Measurements from ENCODE around the gene CIDEB. TPM values are rescaled to one million over a fixed set of nuclear protein-coding genes. Genes with fewer than 3 reads are reported as not detected.

Gene CIDEB
- total and polyA plus RNA-seq, 2 of the 13 experiments (the other 11 are each of a cell fraction or from before 2014, with no cell fraction given), result 35.8 to 110 TPM

DNA sequence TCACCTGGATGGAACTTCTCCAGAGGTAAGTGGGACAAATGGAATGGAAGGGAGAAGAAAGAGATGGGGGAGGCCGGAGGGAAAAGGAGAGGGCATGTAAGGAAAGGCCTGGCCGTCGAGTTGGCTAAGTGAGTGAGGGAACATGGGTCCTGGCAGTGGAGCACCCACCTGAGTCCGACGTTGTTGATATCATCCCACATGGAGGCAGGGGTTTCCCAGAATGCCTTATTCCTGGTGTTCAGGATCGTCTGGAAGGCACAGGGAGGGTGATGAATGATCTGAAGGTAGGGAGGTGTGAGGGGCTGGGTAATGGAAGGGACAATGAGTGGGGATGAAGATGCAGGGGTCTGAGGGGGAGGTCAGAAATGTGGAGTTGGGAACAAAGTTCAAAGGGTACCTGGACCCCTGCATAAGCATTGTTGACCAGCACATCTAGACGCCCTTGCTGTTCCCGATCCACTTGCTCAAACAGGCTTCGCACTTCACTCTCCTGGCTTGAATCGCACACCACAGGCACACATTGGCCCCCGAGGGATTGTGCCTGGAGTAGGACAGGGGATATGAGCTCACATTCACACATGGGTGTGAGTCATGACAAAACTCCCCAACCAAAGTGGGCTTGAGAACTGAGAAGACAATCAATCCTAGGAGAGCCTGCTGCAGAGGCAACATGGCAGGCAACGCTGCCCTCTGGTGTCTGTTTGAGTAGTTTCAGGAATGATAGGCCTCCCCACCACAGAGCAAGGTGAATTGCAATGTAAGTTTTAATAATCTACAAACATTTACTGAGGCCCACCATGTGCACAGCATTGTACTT is 11.2 kb downstream of the CIDEB start (continued):
- TF ChIP-seq, protein P1, sequence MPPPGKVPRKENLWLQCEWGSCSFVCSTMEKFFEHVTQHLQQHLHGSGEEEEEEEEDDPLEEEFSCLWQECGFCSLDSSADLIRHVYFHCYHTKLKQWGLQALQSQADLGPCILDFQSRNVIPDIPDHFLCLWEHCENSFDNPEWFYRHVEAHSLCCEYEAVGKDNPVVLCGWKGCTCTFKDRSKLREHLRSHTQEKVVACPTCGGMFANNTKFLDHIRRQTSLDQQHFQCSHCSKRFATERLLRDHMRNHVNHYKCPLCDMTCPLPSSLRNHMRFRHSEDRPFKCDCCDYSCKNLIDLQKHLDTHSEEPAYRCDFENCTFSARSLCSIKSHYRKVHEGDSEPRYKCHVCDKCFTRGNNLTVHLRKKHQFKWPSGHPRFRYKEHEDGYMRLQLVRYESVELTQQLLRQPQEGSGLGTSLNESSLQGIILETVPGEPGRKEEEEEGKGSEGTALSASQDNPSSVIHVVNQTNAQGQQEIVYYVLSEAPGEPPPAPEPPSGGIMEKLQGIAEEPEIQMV (CRISPR knock-in tag; IDR thresholded peaks at IDR 0.05; ENCODE audit: low read depth), result no peak
- TF ChIP-seq TBX3 (IDR thresholded peaks at IDR 0.05; ENCODE audit: borderline replicate concordance) (no peak; the same call in 1 of the 2 replicates), NFIB (CRISPR knock-in tag; IDR thresholded peaks at IDR 0.05; ENCODE audit: borderline replicate concordance) (no peak), RAD51 (IDR thresholded peaks at IDR 0.05; ENCODE audit: borderline replicate concordance) (no peak), WIZ (CRISPR knock-in tag; IDR thresholded peaks at IDR 0.05) (no peak), SPEN (CRISPR knock-in tag; IDR thresholded peaks at IDR 0.05; ENCODE audit: low read depth) (no peak), RARG (CRISPR knock-in tag; IDR thresholded peaks at IDR 0.05; ENCODE audit: low read depth) (no peak), ZNF224 (CRISPR knock-in tag; IDR thresholded peaks at IDR 0.05) (no peak), SOX6 (IDR thresholded peaks at IDR 0.05) (no peak), SOX6 (CRISPR knock-in tag; IDR thresholded peaks at IDR 0.05) (no peak), KLF12 (CRISPR knock-in tag; IDR thresholded peaks at IDR 0.05; ENCODE audit: borderline replicate concordance) (no peak), NFKBIZ (CRISPR knock-in tag; IDR thresholded peaks at IDR 0.05) (peak; percentile 75; the same call in 1 of the 2 replicates), HOXA7 (CRISPR knock-in tag; IDR thresholded peaks at IDR 0.05) (0 out of 2 replicates have a peak, but pooled peaks have one; percentile 45), GABPA (IDR thresholded peaks at IDR 0.05; ENCODE audit: low read depth, low read length) (no peak), GABPA (CRISPR knock-in tag; IDR thresholded peaks at IDR 0.05; ENCODE audit: low read depth) (no peak)
- TF ChIP-seq, protein P2, sequence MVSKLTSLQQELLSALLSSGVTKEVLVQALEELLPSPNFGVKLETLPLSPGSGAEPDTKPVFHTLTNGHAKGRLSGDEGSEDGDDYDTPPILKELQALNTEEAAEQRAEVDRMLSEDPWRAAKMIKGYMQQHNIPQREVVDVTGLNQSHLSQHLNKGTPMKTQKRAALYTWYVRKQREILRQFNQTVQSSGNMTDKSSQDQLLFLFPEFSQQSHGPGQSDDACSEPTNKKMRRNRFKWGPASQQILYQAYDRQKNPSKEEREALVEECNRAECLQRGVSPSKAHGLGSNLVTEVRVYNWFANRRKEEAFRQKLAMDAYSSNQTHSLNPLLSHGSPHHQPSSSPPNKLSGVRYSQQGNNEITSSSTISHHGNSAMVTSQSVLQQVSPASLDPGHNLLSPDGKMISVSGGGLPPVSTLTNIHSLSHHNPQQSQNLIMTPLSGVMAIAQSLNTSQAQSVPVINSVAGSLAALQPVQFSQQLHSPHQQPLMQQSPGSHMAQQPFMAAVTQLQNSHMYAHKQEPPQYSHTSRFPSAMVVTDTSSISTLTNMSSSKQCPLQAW (CRISPR knock-in tag; IDR thresholded peaks at IDR 0.05), result peak; percentile 76
- TF ChIP-seq, protein P3, sequence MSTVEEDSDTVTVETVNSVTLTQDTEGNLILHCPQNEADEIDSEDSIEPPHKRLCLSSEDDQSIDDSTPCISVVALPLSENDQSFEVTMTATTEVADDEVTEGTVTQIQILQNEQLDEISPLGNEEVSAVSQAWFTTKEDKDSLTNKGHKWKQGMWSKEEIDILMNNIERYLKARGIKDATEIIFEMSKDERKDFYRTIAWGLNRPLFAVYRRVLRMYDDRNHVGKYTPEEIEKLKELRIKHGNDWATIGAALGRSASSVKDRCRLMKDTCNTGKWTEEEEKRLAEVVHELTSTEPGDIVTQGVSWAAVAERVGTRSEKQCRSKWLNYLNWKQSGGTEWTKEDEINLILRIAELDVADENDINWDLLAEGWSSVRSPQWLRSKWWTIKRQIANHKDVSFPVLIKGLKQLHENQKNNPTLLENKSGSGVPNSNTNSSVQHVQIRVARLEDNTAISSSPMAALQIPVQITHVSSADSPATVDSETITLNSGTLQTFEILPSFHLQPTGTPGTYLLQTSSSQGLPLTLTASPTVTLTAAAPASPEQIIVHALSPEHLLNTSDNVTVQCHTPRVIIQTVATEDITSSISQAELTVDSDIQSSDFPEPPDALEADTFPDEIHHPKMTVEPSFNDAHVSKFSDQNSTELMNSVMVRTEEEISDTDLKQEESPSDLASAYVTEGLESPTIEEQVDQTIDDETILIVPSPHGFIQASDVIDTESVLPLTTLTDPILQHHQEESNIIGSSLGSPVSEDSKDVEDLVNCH (CRISPR knock-in tag; IDR thresholded peaks at IDR 0.05), result no peak
- TF ChIP-seq, protein P4, sequence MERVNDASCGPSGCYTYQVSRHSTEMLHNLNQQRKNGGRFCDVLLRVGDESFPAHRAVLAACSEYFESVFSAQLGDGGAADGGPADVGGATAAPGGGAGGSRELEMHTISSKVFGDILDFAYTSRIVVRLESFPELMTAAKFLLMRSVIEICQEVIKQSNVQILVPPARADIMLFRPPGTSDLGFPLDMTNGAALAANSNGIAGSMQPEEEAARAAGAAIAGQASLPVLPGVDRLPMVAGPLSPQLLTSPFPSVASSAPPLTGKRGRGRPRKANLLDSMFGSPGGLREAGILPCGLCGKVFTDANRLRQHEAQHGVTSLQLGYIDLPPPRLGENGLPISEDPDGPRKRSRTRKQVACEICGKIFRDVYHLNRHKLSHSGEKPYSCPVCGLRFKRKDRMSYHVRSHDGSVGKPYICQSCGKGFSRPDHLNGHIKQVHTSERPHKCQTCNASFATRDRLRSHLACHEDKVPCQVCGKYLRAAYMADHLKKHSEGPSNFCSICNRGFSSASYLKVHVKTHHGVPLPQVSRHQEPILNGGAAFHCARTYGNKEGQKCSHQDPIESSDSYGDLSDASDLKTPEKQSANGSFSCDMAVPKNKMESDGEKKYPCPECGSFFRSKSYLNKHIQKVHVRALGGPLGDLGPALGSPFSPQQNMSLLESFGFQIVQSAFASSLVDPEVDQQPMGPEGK (CRISPR knock-in tag; IDR thresholded peaks at IDR 0.05), result no peak
- TF ChIP-seq, protein P5, sequence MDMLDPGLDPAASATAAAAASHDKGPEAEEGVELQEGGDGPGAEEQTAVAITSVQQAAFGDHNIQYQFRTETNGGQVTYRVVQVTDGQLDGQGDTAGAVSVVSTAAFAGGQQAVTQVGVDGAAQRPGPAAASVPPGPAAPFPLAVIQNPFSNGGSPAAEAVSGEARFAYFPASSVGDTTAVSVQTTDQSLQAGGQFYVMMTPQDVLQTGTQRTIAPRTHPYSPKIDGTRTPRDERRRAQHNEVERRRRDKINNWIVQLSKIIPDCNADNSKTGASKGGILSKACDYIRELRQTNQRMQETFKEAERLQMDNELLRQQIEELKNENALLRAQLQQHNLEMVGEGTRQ (IDR thresholded peaks at IDR 0.05; ENCODE audit: low read depth, low read length), result 0 out of 2 replicates have a peak, but pooled peaks have one; percentile 1
- TF ChIP-seq, protein P5 (CRISPR knock-in tag; IDR thresholded peaks at IDR 0.05; ENCODE audit: borderline replicate concordance), result no peak

All from HepG2 (cell line).